Measurements from ENCODE around the gene RALGAPA2. TPM values are rescaled to one million over a fixed set of nuclear protein-coding genes. Genes with fewer than 3 reads are reported as not detected.

The RALGAPA2 gene
- total RNA-seq, 2 donors from 2014 or later = 36.5 to 53.2 TPM

DNA sequence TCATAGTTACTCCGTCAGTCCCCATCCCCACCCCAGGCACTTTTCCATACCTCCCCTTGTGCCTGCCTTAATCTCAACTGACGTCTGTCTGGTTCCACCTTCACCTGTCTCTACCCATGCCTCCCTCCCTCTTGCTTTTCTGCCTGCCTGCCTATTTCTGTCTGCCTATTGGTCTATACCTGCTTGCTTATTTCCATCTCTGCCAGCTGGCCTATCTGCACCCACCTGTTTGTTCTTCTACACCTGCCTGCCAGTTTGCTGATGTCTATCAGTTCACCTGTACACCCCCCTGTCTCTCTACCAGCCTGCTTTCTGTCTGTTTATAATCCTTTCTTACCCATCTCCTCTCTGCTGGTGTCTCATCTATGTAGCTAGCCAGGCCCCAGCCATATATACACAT, 87.5 kb downstream of the RALGAPA2 start:
- Histone ChIP-seq H3K27ac (no peak overlapping the region), H3K36me3 (no peaks in the 10 kb centered on the region), H3K9me3 (no peaks in the 10 kb centered on the region), H3K4me1 (replicated peaks) (no peaks in the 10 kb centered on the region), H3K27me3 (replicated peaks; ENCODE audit: insufficient read depth) (no peaks in the 10 kb centered on the region), H3K4me3 (no peak overlapping the region)
- DNase-seq (ENCODE audit: low spot score) = no peak
- 72% methylated on average over 2 of the region's 2 CpGs for WGBS
- TF ChIP-seq POLR2AphosphoS5 (IDR thresholded peaks at IDR 0.05) (no peak), POLR2A (IDR thresholded peaks at IDR 0.05) (no peak)
- TF ChIP-seq, protein P1, sequence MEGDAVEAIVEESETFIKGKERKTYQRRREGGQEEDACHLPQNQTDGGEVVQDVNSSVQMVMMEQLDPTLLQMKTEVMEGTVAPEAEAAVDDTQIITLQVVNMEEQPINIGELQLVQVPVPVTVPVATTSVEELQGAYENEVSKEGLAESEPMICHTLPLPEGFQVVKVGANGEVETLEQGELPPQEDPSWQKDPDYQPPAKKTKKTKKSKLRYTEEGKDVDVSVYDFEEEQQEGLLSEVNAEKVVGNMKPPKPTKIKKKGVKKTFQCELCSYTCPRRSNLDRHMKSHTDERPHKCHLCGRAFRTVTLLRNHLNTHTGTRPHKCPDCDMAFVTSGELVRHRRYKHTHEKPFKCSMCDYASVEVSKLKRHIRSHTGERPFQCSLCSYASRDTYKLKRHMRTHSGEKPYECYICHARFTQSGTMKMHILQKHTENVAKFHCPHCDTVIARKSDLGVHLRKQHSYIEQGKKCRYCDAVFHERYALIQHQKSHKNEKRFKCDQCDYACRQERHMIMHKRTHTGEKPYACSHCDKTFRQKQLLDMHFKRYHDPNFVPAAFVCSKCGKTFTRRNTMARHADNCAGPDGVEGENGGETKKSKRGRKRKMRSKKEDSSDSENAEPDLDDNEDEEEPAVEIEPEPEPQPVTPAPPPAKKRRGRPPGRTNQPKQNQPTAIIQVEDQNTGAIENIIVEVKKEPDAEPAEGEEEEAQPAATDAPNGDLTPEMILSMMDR (IDR thresholded peaks at IDR 0.05) = no peak
- intact Hi-C loops (cut with DNase I) = no loop called here

DNA sequence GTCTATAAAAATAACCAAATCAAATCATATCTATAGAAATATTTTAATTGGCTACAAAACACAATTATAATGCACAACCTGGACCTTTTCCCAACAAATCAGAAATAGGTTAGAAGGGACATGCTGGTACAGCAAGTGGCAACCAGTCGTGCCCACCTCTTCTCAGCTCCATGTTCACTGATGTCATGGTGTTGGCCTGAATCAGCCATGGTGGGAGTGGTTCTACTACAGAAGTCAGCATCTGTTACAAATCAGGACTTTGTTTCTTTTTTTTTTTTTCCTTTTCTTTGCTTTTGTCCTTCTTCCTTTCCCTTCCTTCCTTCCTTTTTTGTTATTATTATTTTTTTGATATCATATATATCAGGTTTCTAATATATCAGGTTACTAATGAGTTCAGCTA, 91.2 kb downstream of the RALGAPA2 start:
- Histone ChIP-seq H3K36me3 (no peaks in the 10 kb centered on the region), H3K4me3 (no peak overlapping the region), H3K27me3 (replicated peaks; ENCODE audit: insufficient read depth) (no peaks in the 10 kb centered on the region), H3K4me1 (replicated peaks) (no peaks in the 10 kb centered on the region), H3K9me3 (no peaks in the 10 kb centered on the region), H3K27ac (no peak overlapping the region)
- WGBS = 85% methylated on average over 1 of the region's 1 CpG
- TF ChIP-seq POLR2AphosphoS5 (IDR thresholded peaks at IDR 0.05) = no peak
- TF ChIP-seq, protein P1 (IDR thresholded peaks at IDR 0.05) = no peak
- no peak for TF ChIP-seq POLR2A (IDR thresholded peaks at IDR 0.05)
- no peak for DNase-seq (ENCODE audit: low spot score)
- intact Hi-C loops (cut with DNase I) = no loop called here

DNA sequence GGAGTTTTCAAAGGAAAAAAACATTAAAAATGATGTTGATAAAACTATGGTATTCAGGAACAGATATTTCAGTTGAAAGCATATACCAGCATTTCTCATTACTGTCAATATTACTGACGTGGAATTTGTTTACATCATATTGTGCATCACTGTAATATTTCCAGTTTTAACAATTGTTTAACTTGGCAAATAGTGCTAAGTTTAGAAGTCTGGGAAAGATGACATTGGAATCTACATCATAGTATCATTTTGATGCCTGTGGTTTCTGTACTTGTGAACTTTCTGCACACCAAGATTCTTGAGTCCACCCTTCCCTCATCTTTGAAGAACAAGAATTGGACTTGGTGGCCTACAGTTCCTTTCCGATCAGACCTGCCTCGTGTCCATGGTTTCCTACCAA, 98.1 kb downstream of the RALGAPA2 start:
- no peaks in the 10 kb centered on the region for H3K27me3 ChIP-seq (replicated peaks; ENCODE audit: insufficient read depth)
- intact Hi-C loops (cut with DNase I) = no loop called here
- no peak overlapping the region for H3K27ac ChIP-seq
- no peaks in the 10 kb centered on the region for H3K36me3 ChIP-seq
- H3K4me1 ChIP-seq (replicated peaks) = peaks cover 5% of the 10 kb centered on the region
- H3K9me3 ChIP-seq = no peaks in the 10 kb centered on the region
- 81% methylated on average over 3 of the region's 3 CpGs for WGBS
- TF ChIP-seq POLR2A (IDR thresholded peaks at IDR 0.05) = no peak
- TF ChIP-seq, protein P1 (IDR thresholded peaks at IDR 0.05) = no peak
- TF ChIP-seq POLR2AphosphoS5 (IDR thresholded peaks at IDR 0.05) = no peak
- H3K4me3 ChIP-seq = no peak overlapping the region
- no peak for DNase-seq (ENCODE audit: low spot score)

DNA sequence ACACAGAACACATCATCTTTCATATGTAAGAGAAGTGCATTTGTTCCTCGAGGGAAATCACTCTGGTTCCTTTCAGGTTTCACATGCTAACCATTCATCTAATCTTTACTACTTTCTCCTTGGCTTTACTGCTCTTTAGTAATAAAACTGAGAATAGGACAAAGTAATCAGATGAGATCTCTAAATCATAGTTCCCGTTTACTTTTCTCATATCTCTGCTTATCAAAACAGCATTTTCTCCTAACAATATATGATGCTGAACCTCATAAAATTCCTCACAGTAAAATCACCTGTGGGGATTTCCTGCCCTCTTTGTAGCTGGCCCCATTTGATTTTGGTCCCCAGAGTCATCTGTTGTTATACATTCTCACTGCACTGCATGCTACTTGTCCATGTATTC, 100.2 kb downstream of the RALGAPA2 start:
- no peaks in the 10 kb centered on the region for H3K27me3 ChIP-seq (replicated peaks; ENCODE audit: insufficient read depth)
- WGBS = 26% methylated on average over 2 of the region's 2 CpGs
- H3K27ac ChIP-seq = no peak overlapping the region
- peaks cover 5% of the 10 kb centered on the region for H3K4me1 ChIP-seq (replicated peaks)
- no peaks in the 10 kb centered on the region for H3K9me3 ChIP-seq
- no peak for TF ChIP-seq POLR2A (IDR thresholded peaks at IDR 0.05)
- TF ChIP-seq, protein P1 (IDR thresholded peaks at IDR 0.05) = no peak
- TF ChIP-seq POLR2AphosphoS5 (IDR thresholded peaks at IDR 0.05) = no peak
- no peaks in the 10 kb centered on the region for H3K36me3 ChIP-seq
- no peak for DNase-seq (ENCODE audit: low spot score)
- H3K4me3 ChIP-seq = no peak overlapping the region
- intact Hi-C loops (cut with DNase I) = no loop called here

DNA sequence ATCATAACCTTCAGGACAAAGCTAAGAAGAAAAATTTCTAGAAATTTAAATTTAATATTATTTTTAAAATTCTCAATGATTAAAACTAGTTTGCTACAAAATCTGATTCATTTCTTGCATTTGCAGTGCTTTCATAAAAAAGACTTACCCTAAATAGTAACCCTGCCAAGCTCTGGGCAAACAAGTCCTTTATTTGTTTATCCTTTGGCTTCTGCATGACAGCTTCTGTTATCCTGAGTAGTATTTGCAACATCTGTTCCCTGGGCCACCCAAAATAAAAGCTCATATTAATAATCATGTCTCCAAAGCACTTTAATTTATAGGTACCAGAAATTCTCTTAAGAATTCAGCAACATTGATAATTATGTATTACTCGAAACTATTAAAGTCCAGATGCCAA, 101.3 kb downstream of the RALGAPA2 start:
- H3K36me3 ChIP-seq = no peaks in the 10 kb centered on the region
- intact Hi-C loops (cut with DNase I) = no loop called here
- WGBS = 44% methylated on average over 1 of the region's 1 CpG

More for the DNA sequence above, 101.3 kb downstream of the RALGAPA2 start:
- no peak for DNase-seq (ENCODE audit: low spot score)
- no peaks in the 10 kb centered on the region for H3K27me3 ChIP-seq (replicated peaks; ENCODE audit: insufficient read depth)
- H3K4me3 ChIP-seq = no peak overlapping the region
- TF ChIP-seq, protein P1 (IDR thresholded peaks at IDR 0.05) = no peak
- TF ChIP-seq POLR2AphosphoS5 (IDR thresholded peaks at IDR 0.05) (no peak), POLR2A (IDR thresholded peaks at IDR 0.05) (no peak)
- H3K27ac ChIP-seq = no peak overlapping the region
- H3K9me3 ChIP-seq = no peaks in the 10 kb centered on the region
- peaks cover 5% of the 10 kb centered on the region for H3K4me1 ChIP-seq (replicated peaks)
